ENCODE results near the gene VDAC1.
"Not testable (repeated sequence)": the region's sequence is repeated elsewhere in the genome, so short reads cannot be mapped to it uniquely, and the experiment has no call there.

DNA sequence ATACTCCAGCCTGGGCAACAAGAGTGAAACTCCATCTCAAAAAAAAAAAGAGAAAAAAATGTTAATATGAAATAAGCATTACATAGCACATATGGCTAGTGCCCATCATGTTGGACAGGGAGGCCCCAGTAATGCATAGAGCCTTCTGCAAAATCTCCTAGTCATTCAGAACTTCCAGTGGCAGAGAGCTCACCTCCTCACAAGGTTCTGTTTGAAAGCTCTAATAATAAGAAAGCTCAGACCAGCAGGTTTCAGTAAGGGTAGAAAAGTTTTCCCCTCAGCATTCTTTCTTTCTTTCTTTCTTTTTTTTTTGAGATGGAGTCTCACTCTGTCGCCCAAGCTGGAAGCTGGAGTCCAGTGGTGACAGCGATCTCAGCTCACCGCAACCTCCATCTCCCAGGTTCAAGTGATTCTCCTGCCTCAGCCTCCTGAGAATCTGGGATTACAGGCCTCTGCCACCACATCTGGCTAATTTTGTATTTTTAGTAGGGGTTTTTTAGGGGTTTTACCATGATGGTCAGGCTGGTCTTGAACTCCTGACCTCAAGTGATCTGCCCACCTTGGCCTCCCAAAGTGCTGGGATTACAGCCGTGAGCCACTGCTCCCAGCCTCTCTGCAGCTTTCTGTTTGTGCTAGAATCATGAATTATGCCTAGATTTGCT lies 25.7 kb upstream of the VDAC1 start:
- TF ChIP-seq MYC (IDR thresholded peaks at IDR 0.05; ENCODE audit: low read depth, low read length); CTCF (IDR thresholded peaks at IDR 0.05; ENCODE audit: extremely low read depth in 1 of 2, insufficient read depth in 1 of 2, low read depth in 1 of 2, low read length in 2 of 2): not testable (repeated sequence)

Data from endothelial cell of umbilical vein (primary cell).